Measurements from ENCODE around the gene RALB. TPM values are rescaled to one million over a fixed set of nuclear protein-coding genes. Genes with fewer than 3 reads are reported as not detected.
"Not testable (repeated sequence)": the region's sequence is repeated elsewhere in the genome, so short reads cannot be mapped to it uniquely, and the experiment has no call there.

RALB gene
- total and polyA plus RNA-seq, 9 donors = 42.4 to 73.0 (median 57.2) TPM

- peak overlapping the region; percentile 84 for H3K27ac ChIP-seq (ENCODE audit: low read length)
- peaks cover 7% of the 10 kb centered on the region for H3K27me3 ChIP-seq (ENCODE audit: control insufficient read depth, insufficient read depth, low read length)
- WGBS (ENCODE audit: insufficient coverage) = 31% methylated on average over 6 of the region's 15 CpGs
- peak overlapping the region; percentile 42 for H3K4me3 ChIP-seq (ENCODE audit: low read length)
- no peaks in the 10 kb centered on the region for H3K9me3 ChIP-seq (replicated peaks; ENCODE audit: control insufficient read depth, low read depth, low read length)
- peaks cover 18% of the 10 kb centered on the region for H3K4me1 ChIP-seq (ENCODE audit: control insufficient read depth, insufficient read depth, low read length)
- peak; percentile 79 for DNase-seq
- H3K36me3 ChIP-seq (ENCODE audit: control insufficient read depth, insufficient read depth, low read length) = no peaks in the 10 kb centered on the region
Measured at GRCh38 chr2:120231974-120232635, 20.5 kb upstream of the RALB start.

- no peaks in the 10 kb centered on the region for H3K9me3 ChIP-seq (replicated peaks; ENCODE audit: control insufficient read depth, low read depth, low read length)
- H3K36me3 ChIP-seq (ENCODE audit: control insufficient read depth, insufficient read depth, low read length) = no peaks in the 10 kb centered on the region
- peaks cover 18% of the 10 kb centered on the region for H3K4me1 ChIP-seq (ENCODE audit: control insufficient read depth, insufficient read depth, low read length)
- no peak for DNase-seq
- peaks cover 2% of the 10 kb centered on the region for H3K27me3 ChIP-seq (ENCODE audit: control insufficient read depth, insufficient read depth, low read length)
- H3K27ac ChIP-seq (ENCODE audit: low read length) = no peak overlapping the region
- H3K4me3 ChIP-seq (ENCODE audit: low read length) = no peak overlapping the region
- WGBS (ENCODE audit: insufficient coverage) = 100% methylated on average over 2 of the region's 5 CpGs
Measured at GRCh38 chr2:120233292-120233691, 19.4 kb upstream of the RALB start.

- DNase-seq; H3K36me3 ChIP-seq (ENCODE audit: control insufficient read depth, insufficient read depth, low read length); H3K27me3 ChIP-seq (ENCODE audit: control insufficient read depth, insufficient read depth, low read length); H3K27ac ChIP-seq (ENCODE audit: low read length); H3K4me3 ChIP-seq (ENCODE audit: low read length); H3K9me3 ChIP-seq (replicated peaks; ENCODE audit: control insufficient read depth, low read depth, low read length): not testable (repeated sequence)
- WGBS (ENCODE audit: insufficient coverage) = no CpG with 5 or more reads among the region's 2 CpGs
- H3K4me1 ChIP-seq (ENCODE audit: control insufficient read depth, insufficient read depth, low read length) = peaks cover 26% of the 10 kb centered on the region
Measured at GRCh38 chr2:120235158-120235557, 17.5 kb upstream of the RALB start.

GRCh38 chr2:120235681-120236080 lies 17.0 kb upstream of the RALB start:
- Histone ChIP-seq H3K4me1 (ENCODE audit: control insufficient read depth, insufficient read depth, low read length) (peaks cover 26% of the 10 kb centered on the region), H3K9me3 (replicated peaks; ENCODE audit: control insufficient read depth, low read depth, low read length) (no peaks in the 10 kb centered on the region), H3K36me3 (ENCODE audit: control insufficient read depth, insufficient read depth, low read length) (no peaks in the 10 kb centered on the region), H3K27ac (ENCODE audit: low read length) (no peak overlapping the region), H3K27me3 (ENCODE audit: control insufficient read depth, insufficient read depth, low read length) (peaks cover 2% of the 10 kb centered on the region), H3K4me3 (ENCODE audit: low read length) (no peak overlapping the region)
- WGBS (ENCODE audit: insufficient coverage) = 100% methylated on average over 2 of the region's 6 CpGs
- DNase-seq = no peak

- Histone ChIP-seq H3K27me3 (ENCODE audit: control insufficient read depth, insufficient read depth, low read length) (no peaks in the 10 kb centered on the region), H3K27ac (ENCODE audit: low read length) (no peak overlapping the region), H3K4me3 (ENCODE audit: low read length) (no peak overlapping the region), H3K9me3 (replicated peaks; ENCODE audit: control insufficient read depth, low read depth, low read length) (no peaks in the 10 kb centered on the region), H3K36me3 (ENCODE audit: control insufficient read depth, insufficient read depth, low read length) (no peaks in the 10 kb centered on the region), H3K4me1 (ENCODE audit: control insufficient read depth, insufficient read depth, low read length) (peaks cover 29% of the 10 kb centered on the region)
- WGBS (ENCODE audit: insufficient coverage) = 34% methylated on average over 10 of the region's 10 CpGs
- DNase-seq = peak; percentile 40
Measured at GRCh38 chr2:120236316-120236715, 16.3 kb upstream of the RALB start.

GRCh38 chr2:120236791-120237190 lies 15.9 kb upstream of the RALB start:
- 31% methylated on average over 2 of the region's 5 CpGs for WGBS (ENCODE audit: insufficient coverage)

GRCh38 chr2:120237491-120237902 lies 15.2 kb upstream of the RALB start:
- WGBS (ENCODE audit: insufficient coverage) = 83% methylated on average over 8 of the region's 10 CpGs
- Histone ChIP-seq H3K27me3 (ENCODE audit: control insufficient read depth, insufficient read depth, low read length) (no peaks in the 10 kb centered on the region), H3K4me3 (ENCODE audit: low read length) (no peak overlapping the region), H3K36me3 (ENCODE audit: control insufficient read depth, insufficient read depth, low read length) (no peaks in the 10 kb centered on the region), H3K9me3 (replicated peaks; ENCODE audit: control insufficient read depth, low read depth, low read length) (no peaks in the 10 kb centered on the region), H3K4me1 (ENCODE audit: control insufficient read depth, insufficient read depth, low read length) (peaks cover 23% of the 10 kb centered on the region), H3K27ac (ENCODE audit: low read length) (no peak overlapping the region)
- DNase-seq = no peak

More at GRCh38 chr2:120236791-120237190, 15.9 kb upstream of the RALB start:
- H3K27ac ChIP-seq (ENCODE audit: low read length) = no peak overlapping the region
- no peaks in the 10 kb centered on the region for H3K9me3 ChIP-seq (replicated peaks; ENCODE audit: control insufficient read depth, low read depth, low read length)
- H3K4me3 ChIP-seq (ENCODE audit: low read length) = no peak overlapping the region
- no peak for DNase-seq
- no peaks in the 10 kb centered on the region for H3K36me3 ChIP-seq (ENCODE audit: control insufficient read depth, insufficient read depth, low read length)
- no peaks in the 10 kb centered on the region for H3K27me3 ChIP-seq (ENCODE audit: control insufficient read depth, insufficient read depth, low read length)
- H3K4me1 ChIP-seq (ENCODE audit: control insufficient read depth, insufficient read depth, low read length) = peaks cover 29% of the 10 kb centered on the region

- H3K27ac ChIP-seq (ENCODE audit: low read length) = peak overlapping the region; percentile 57
- H3K4me3 ChIP-seq (ENCODE audit: low read length) = no peak overlapping the region
- WGBS (ENCODE audit: insufficient coverage) = 80% methylated on average over 16 of the region's 22 CpGs
- H3K36me3 ChIP-seq (ENCODE audit: control insufficient read depth, insufficient read depth, low read length) = no peaks in the 10 kb centered on the region
- no peaks in the 10 kb centered on the region for H3K27me3 ChIP-seq (ENCODE audit: control insufficient read depth, insufficient read depth, low read length)
- no peak for DNase-seq
- no peaks in the 10 kb centered on the region for H3K9me3 ChIP-seq (replicated peaks; ENCODE audit: control insufficient read depth, low read depth, low read length)
- H3K4me1 ChIP-seq (ENCODE audit: control insufficient read depth, insufficient read depth, low read length) = peaks cover 19% of the 10 kb centered on the region
Measured at GRCh38 chr2:120238728-120239487, 13.7 kb upstream of the RALB start.

- WGBS (ENCODE audit: insufficient coverage) = 31% methylated on average over 16 of the region's 22 CpGs
- no peak overlapping the region for H3K4me3 ChIP-seq (ENCODE audit: low read length)
- peak; percentile 89 for DNase-seq
Measured at GRCh38 chr2:120239488-120240287, 13.0 kb upstream of the RALB start.

GRCh38 chr2:120240901-120241429 lies 11.7 kb upstream of the RALB start:
- Histone ChIP-seq H3K27ac (ENCODE audit: low read length) (no peak overlapping the region), H3K4me3 (ENCODE audit: low read length) (no peak overlapping the region)
- 86% methylated on average over 8 of the region's 10 CpGs for WGBS (ENCODE audit: insufficient coverage)

More at GRCh38 chr2:120239488-120240287, 13.0 kb upstream of the RALB start:
- Histone ChIP-seq H3K9me3 (replicated peaks; ENCODE audit: control insufficient read depth, low read depth, low read length) (no peaks in the 10 kb centered on the region), H3K4me1 (ENCODE audit: control insufficient read depth, insufficient read depth, low read length) (peaks cover 19% of the 10 kb centered on the region), H3K36me3 (ENCODE audit: control insufficient read depth, insufficient read depth, low read length) (no peaks in the 10 kb centered on the region), H3K27ac (ENCODE audit: low read length) (peak overlapping the region; percentile 57), H3K27me3 (ENCODE audit: control insufficient read depth, insufficient read depth, low read length) (no peaks in the 10 kb centered on the region)

More at GRCh38 chr2:120240901-120241429, 11.7 kb upstream of the RALB start:
- Histone ChIP-seq H3K4me1 (ENCODE audit: control insufficient read depth, insufficient read depth, low read length) (peaks cover 32% of the 10 kb centered on the region), H3K27me3 (ENCODE audit: control insufficient read depth, insufficient read depth, low read length) (no peaks in the 10 kb centered on the region), H3K36me3 (ENCODE audit: control insufficient read depth, insufficient read depth, low read length) (no peaks in the 10 kb centered on the region), H3K9me3 (replicated peaks; ENCODE audit: control insufficient read depth, low read depth, low read length) (no peaks in the 10 kb centered on the region)
- DNase-seq = no peak

Measured in muscle of leg (tissue), 11 donors.